ENCODE measurements around the gene MAGI2.
A peak's percentile ranks its signal among the peaks of the same experiment; 100 is the strongest.

MAGI2 gene

GRCh38 chr7:78176171-78176570, 1277.3 kb downstream of the MAGI2 start:
- no peak for DNase-seq (ENCODE audit: low spot score)

DNA sequence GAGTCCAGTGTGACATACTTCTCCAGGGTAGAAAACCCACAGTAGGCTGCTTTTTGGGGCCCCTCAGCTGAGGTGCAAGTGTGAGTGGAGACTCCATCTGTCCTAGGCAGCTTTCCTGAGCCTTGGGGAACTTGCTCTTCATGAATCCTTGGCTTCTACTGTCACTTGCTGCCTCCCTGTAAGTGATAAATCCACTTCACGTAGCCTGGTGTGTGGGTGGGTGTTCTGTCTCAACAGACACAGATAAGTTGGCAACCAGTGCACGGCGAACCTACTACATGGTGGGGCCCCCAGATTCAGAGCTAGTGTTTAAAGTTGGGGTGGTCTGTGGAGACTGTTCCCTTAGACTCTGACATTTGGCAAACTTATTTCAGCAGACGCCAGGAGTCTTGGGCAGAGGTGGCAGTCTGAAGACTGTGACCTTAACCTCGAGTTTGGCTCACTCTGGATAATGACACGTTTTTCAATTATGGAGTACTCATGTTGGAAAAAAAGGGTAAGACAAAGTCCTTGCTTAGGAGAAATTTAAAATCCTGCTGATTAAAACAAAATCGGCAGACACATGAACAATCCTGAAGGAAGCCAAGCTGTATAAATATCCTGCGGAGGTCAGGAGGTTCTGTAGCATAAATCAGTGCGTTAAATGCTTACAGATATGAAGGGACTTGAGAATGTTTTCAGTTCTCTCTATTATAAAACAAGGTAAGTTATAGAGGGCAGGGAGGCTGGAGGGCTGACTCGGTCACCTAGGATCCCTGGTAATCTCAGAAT, 1278.0 kb downstream of the MAGI2 start:
- no peak for DNase-seq (ENCODE audit: low spot score)

DNA sequence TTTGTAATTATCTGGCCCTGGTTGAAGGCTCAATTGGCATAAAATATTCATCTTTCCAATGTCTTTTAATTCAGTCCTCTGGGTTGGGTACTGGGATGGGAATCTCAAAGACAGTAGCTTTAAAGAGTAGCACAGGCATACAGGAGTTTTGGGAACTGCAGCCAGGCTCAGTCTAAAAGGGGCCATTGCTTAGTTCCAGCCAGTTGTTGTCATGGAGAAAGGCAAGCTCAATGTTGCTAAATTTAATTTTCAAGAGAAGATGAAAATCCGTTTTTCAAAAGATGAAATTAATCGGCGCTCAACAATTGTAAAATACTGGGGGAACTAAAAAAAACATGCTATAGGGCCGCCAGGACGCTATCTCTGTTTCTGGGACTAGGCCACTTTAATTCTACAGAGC, 1279.8 kb downstream of the MAGI2 start:
- DNase-seq (ENCODE audit: low spot score) = no peak

DNA sequence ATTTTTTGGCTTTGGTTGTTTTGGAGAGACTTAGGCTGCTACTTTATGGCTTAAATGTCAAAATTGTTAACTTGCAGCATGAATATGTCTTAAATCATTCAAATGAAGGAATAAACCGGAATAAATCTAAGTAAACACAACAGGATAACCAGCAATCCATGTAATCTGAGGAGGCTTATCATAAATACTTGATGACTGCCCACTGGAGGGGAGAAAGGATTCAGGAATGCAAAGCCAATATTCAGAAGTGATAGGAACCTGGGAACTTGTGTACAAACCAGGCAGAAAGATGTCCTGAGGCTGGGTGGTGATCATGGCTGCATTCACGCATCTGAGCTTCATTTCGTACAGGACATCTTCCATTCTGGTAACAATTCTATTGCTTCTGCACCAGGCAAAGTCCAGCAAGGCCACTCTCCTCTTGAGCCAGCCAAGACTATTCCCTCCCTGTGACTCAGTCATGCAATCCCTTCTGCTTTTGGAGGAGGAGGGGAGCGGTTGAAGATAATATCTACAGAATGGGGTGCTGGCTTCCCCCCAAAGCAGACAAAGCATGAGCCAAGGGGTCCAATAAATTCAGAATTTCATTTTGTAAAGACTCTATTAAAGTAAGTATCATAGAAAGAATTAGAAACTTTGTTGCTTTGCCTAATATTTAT, 1280.4 kb downstream of the MAGI2 start:
- no peak for DNase-seq (ENCODE audit: low spot score)

GRCh38 chr7:78172267-78172757, 1281.2 kb downstream of the MAGI2 start:
- no peak for DNase-seq (ENCODE audit: low spot score)

GRCh38 chr7:78171398-78171797, 1282.1 kb downstream of the MAGI2 start:
- DNase-seq (ENCODE audit: low spot score) = no peak

DNA sequence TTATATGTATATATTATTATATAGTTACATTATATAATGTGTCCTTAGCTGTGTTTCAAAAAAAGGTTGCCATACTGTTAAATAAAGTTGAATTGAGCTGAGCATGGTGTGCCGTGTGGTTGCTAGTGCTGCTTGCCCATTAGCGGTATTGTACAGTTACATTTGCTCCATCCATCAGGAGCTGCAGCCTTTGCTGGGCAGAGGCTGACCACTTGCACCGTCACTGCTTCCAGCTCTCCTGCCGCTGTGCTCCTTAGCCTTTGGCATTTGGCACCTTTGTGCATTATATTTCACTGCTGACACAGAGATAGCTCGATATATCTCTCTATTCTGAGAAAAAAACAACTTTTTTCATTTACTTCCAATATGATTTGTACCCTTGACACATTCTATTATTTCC, 1282.7 kb downstream of the MAGI2 start:
- DNase-seq (ENCODE audit: low spot score) = no peak

DNA sequence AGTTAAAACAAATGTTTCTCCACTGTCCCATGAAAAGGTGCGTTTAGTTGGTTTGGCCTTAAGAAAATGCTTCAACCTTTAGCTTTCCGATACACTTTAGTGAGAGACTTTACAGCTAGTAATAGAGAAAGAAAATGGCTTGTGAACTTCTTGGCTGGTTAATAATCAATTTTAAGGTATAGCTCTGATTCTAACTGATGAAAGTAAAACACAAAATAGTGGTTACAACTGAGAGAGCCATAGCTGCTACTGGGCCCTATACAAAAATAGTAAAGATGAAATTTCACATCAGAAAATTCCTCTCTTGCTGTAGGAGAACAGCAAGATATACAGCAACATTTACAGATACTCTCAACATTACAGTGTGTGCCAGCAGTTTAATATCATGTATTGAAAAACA, 1283.5 kb downstream of the MAGI2 start:
- DNase-seq (ENCODE audit: low spot score) = no peak

DNA sequence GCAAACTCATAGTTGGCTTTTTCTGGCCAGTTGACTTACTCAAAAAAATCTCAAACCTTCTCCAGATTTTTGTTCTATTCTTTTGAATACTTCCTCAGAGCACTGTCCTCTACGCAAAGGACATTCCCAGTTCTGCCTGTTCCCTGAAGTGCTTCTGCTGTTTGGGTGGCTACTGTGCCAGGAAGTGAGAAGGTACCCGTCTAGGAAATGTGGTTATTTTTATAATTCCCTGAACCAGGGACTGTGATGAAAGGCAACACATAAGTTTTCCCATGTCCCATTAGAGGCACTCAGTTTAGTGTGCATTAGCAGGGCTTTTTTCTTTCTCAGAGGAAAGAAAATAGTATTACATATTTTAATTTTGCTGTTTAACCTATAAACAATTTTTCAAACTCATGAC, 1284.6 kb downstream of the MAGI2 start:
- DNase-seq (ENCODE audit: low spot score) = no peak

GRCh38 chr7:78167860-78168259, 1285.6 kb downstream of the MAGI2 start:
- DNase-seq (ENCODE audit: low spot score) = no peak

DNA sequence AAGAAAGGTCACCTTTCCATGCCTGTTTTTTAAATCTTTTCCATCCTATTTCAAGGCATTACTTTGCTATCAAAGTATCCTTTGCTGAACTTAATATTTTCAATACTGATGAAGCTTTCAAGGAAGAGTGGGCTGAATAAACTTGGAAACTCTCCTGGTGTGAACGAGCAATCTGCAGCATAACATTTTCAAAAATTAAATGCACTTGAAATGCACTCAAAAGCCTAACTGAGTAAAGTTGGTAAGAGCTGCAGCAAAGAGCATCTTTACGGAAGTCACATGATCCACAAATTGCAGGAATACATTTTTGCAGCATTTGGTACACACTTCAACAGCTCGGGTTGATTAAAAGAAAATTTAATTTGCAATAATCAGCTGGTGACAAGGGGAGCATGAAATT, 1287.6 kb downstream of the MAGI2 start:
- no peak for DNase-seq (ENCODE audit: low spot score)

DNA sequence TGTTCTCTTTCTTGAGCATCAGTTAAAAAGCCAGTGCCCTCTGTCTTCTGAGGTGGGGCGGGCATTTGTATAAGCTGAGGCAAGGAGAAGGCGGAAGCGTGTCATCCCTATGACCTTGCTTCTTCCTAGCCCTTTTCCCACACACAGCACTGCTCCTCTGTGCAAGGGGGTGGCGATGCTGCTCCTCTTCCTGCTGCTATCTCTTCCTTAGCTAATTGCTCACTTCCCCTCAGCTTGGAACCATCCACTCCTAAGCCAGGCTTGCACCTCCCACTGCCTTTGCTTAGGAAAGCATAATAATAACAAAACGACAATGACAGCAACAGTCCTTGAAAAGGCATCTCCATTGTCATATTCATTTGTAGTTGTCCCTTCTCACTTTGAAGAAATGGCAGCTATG, 1288.0 kb downstream of the MAGI2 start:
- DNase-seq (ENCODE audit: low spot score) = no peak

GRCh38 chr7:78164459-78164858, 1289.0 kb downstream of the MAGI2 start:
- DNase-seq (ENCODE audit: low spot score) = no peak

DNA sequence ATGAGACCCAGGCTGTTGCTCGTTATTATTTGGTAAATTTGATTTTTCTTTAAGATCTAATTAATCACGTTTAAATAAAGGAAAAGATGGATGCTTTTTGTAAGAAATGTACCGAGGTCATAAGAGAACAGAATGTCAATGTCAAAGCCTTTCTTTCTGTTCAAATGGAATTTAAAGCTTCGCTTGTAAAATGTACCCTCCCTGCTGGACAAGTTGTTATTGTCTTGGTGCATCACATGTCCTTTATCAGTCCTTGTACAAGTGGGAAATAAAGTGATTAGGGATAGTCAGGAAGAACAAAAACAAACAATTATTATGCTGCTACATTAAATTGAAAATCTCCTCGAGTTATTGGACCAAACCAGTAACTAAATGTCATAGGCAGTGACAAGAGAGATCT, 1291.7 kb downstream of the MAGI2 start:
- no peak for DNase-seq (ENCODE audit: low spot score)

GRCh38 chr7:78159545-78159944, 1293.9 kb downstream of the MAGI2 start:
- no peak for DNase-seq (ENCODE audit: low spot score)

DNA sequence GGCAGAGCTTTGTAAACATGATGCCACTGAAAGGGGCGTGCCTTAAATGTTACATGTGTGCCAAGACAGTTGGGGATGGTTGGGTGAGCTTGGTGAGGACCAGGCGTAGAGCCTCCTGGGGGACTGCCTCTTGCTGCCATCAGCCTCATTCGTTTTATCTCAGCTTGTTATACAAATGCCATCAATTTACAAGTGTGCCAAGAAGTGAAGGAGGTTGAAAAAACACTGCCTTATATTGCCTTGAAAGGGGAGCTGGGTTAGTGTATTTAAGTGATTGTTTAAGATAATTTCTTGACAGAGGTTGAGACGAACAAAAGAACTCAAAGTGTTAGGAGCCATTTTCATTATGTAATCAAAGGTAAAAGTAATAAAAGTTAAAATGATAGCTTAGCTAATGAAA, 1300.2 kb downstream of the MAGI2 start:
- DNase-seq (ENCODE audit: low spot score) = no peak

DNA sequence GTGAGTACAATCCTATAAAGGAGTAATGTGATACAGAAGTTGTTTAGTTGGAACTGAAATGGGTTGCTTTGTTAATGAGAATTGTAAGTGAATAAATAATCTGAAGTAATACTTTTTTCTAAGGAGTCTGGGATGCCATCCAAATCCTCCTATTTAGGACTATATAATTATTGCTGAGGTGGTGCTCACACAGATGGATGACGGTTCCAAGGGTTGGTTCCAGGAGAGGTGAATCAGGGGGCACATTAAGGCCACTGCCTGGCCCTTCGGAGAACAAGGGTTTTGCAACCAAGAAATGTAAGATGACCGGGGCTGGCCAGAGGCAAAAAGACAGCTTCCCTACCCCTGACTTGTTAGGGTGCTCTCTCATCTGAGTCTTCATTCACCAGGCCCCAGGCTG, 1302.2 kb downstream of the MAGI2 start:
- peak; percentile 54 for DNase-seq (ENCODE audit: low spot score)

GRCh38 chr7:78149787-78150186, 1303.7 kb downstream of the MAGI2 start:
- no peak for DNase-seq (ENCODE audit: low spot score)

GRCh38 chr7:78148166-78148894, 1305.1 kb downstream of the MAGI2 start:
- no peak for DNase-seq (ENCODE audit: low spot score)

DNA sequence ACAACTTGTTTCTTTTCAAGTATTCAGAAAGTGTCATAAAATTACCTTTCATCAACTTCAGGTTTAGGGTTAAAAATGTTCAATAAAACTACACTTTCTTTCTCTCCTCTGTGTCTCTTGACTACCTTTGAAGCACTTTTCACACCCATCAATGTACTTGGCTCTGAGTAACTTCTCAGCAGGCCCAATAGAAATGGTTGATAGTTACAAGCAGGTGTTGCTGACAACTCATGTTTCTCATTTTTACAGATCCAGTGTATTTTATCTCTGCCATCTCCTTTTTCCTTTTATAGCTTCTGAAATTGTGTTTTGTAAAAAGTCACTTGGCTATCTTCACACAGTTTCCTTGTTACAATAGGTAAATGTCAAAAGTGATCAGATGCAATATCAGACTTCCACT, 1306.9 kb downstream of the MAGI2 start:
- DNase-seq (ENCODE audit: low spot score) = no peak

DNA sequence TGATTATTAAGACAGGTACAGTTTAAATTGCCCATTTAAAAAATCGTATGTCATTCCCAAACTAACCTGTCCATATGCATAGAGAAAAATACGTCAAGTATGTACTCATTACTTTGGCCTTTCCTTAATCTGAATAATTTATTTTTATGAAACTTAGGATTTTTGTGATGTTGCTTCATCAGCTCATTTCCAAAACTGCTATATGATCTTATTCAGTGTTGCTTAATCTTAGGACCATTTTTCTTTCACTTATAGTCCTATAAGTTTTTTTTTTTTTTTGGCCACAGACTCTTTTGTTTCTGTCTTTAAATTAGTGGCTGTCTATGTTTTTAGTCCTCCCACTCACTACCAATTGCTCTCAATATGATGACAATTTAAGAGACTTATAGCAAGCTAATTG, 1309.8 kb downstream of the MAGI2 start:
- no peak for DNase-seq (ENCODE audit: low spot score)

DNA sequence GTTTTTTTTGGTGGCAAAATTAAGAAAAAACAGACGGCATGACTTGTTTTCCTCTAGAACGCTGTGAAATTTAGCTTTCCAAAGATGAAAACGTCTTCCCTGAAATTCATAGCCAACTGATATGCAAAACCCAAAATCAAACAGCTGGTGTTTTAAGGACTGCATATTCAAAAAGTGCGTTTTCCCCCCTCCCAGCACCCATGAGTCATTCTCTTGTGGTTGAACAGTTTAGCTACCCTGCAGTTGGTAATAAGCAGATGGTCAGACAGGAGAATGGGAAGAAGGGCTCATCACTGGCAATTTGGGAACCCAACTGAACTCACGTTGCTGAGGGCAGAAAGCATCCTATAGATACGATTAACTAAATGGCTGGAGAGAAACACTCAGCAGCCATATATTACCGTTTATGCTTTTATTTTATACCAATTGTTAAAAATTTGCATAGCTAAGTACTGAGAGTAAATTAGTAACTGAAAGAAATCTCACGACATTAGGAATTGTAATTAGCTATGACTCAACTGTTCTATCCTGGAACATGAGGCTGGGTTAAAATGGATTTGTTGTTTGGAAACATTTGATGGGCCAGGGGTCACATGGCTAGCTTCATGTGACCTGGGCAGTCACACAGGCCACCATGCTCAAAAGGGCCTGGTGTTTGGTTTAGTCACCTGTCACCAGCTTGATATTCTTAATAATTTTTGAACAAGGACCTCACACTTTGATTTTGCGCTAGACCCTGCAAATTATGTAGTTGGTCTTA, 1311.8 kb downstream of the MAGI2 start:
- DNase-seq (ENCODE audit: low spot score) = no peak
